DND-41 (cell line): ENCODE measurements around the gene MYLK.

Source experiments
- ATAC-seq: fragments of 200-7000 bp; cut with Tn5 transposase; 3 replicates; pipeline ENCODE4 v1.9.1; 2021; ENCODE audit warnings: low read depth; ENCODE audit not compliant: insufficient read depth
- DNase-seq: peaks from one replicate; pipeline ENCODE4 v3.0.0-alpha.2; 2020
- H2AFZ ChIP-seq: 2 replicates; pipeline ENCODE4 v1.6.0; 2012; ENCODE audit warnings: low read depth, low read length
- H3K27ac ChIP-seq: 2 replicates; pipeline ENCODE4 v1.5.1; 2012; ENCODE audit warnings: low read length, inconsistent platforms
- H3K27me3 ChIP-seq: fragments of 200-600 bp; sonication (generic); 2 replicates; pipeline ENCODE4 v1.6.0; 2012; ENCODE audit warnings: low read length, mild to moderate bottlenecking, inconsistent platforms; ENCODE audit not compliant: insufficient read depth, poor library complexity
- H3K36me3 ChIP-seq: 2 replicates; pipeline ENCODE4 v1.5.1; 2012; ENCODE audit warnings: low read length, inconsistent platforms; ENCODE audit not compliant: insufficient read depth
- H3K4me1 ChIP-seq: 2 replicates; pipeline ENCODE4 v1.5.1; 2012; ENCODE audit warnings: mild to moderate bottlenecking, low read length; ENCODE audit not compliant: insufficient read depth
- H3K4me2 ChIP-seq: 2 replicates; pipeline ENCODE4 v1.6.0; 2012; ENCODE audit warnings: mild to moderate bottlenecking, moderate library complexity, low read length, inconsistent platforms; ENCODE audit not compliant: insufficient read depth
- H3K4me3 ChIP-seq, 2 experiments: fragments of 200-600 bp in 1 of 2; shearing (Covaris generic) in 1 of 2; 2 replicates each; pipeline ENCODE4 v1.5.1; 2012 to 2016; ENCODE audit warnings: inconsistent platforms in 2 of 2, low read length in 2 of 2, mild to moderate bottlenecking in 2 of 2, low read depth in 1 of 2, moderate library complexity in 1 of 2
- H3K79me2 ChIP-seq: 2 replicates; pipeline ENCODE4 v1.6.0; 2012; ENCODE audit warnings: low read length, inconsistent platforms; ENCODE audit not compliant: insufficient read depth
- H3K9ac ChIP-seq: 2 replicates; pipeline ENCODE4 v1.6.0; 2012; ENCODE audit warnings: low read depth, mild to moderate bottlenecking, inconsistent platforms, low read length, moderate library complexity
- H3K9me3 ChIP-seq: 2 replicates; pipeline ENCODE4 v1.5.1; 2012; ENCODE audit warnings: low read length, moderate library complexity, mild to moderate bottlenecking, inconsistent platforms; ENCODE audit not compliant: insufficient read depth, severe bottlenecking
- H4K20me1 ChIP-seq: 2 replicates; pipeline ENCODE4 v1.6.0; 2012; ENCODE audit warnings: low read length; ENCODE audit not compliant: insufficient read depth
- EZH2 ChIP-seq: IDR thresholded peaks from 3 replicates; pipeline ENCODE4 v1.6.1; 2012; ENCODE audit warnings: borderline replicate concordance, low read depth, mild to moderate bottlenecking, moderate library complexity, low read length, inconsistent platforms; ENCODE audit not compliant: severe bottlenecking
- TF ChIP-seq, protein P1 (sequence below): IDR thresholded peaks from 2 replicates; pipeline ENCODE4 v1.5.1; 2012; ENCODE audit warnings: borderline replicate concordance, low read length, moderate library complexity, mild to moderate bottlenecking; ENCODE audit not compliant: poor library complexity, severe bottlenecking; ENCODE audit errors: extremely low read depth

The MYLK gene

DNA sequence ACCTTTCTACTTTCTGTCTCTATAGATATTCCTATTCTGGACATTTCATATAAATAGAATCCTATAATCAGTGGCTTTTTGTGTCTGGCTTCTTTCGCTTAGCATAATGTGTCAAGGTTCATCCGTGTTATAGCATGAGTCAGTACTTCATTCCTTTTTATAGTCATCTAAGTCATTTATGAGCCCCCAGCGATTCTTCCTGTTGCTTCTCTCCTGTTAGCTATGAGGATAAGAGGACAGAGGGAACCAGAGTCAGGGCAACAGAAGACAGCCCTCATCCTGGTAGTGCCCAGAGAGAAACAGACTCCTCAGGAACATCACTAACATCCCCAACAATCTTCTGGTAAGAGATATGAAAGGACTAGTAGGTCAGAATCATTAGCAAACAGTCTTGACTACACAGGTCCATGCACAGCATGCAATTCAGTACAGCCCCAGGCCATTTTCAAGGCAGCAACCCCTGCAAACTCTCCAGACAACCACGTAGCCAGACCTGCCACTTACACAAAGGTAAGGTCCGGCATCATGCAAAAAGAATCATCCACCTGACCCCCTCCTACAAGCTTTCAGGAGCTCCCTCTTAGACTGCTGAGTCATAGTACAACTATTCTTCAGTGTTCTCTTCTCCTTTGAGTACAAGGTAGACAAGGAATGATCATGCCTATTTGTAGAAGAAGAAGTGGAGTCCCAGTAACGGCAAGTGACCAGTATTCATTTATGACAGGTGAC is 91.5 kb downstream of the MYLK start:
- ATAC-seq (no peak), DNase-seq (no peak)
- Histone ChIP-seq H2AFZ (no peak overlapping the region), H3K9ac (no peak overlapping the region), H3K9me3 (no peaks in the 10 kb centered on the region), H3K36me3 (no peaks in the 10 kb centered on the region), H3K4me2 (no peak overlapping the region), H3K79me2 (no peaks in the 10 kb centered on the region), H3K27me3 (peaks cover 23% of the 10 kb centered on the region), H4K20me1 (no peaks in the 10 kb centered on the region), H3K27ac (no peak overlapping the region), H3K4me3 (no peak overlapping the region), H3K4me1 (no peaks in the 10 kb centered on the region)
- TF ChIP-seq, protein P1, sequence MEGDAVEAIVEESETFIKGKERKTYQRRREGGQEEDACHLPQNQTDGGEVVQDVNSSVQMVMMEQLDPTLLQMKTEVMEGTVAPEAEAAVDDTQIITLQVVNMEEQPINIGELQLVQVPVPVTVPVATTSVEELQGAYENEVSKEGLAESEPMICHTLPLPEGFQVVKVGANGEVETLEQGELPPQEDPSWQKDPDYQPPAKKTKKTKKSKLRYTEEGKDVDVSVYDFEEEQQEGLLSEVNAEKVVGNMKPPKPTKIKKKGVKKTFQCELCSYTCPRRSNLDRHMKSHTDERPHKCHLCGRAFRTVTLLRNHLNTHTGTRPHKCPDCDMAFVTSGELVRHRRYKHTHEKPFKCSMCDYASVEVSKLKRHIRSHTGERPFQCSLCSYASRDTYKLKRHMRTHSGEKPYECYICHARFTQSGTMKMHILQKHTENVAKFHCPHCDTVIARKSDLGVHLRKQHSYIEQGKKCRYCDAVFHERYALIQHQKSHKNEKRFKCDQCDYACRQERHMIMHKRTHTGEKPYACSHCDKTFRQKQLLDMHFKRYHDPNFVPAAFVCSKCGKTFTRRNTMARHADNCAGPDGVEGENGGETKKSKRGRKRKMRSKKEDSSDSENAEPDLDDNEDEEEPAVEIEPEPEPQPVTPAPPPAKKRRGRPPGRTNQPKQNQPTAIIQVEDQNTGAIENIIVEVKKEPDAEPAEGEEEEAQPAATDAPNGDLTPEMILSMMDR = no peak
- no peak for TF ChIP-seq EZH2

DNA sequence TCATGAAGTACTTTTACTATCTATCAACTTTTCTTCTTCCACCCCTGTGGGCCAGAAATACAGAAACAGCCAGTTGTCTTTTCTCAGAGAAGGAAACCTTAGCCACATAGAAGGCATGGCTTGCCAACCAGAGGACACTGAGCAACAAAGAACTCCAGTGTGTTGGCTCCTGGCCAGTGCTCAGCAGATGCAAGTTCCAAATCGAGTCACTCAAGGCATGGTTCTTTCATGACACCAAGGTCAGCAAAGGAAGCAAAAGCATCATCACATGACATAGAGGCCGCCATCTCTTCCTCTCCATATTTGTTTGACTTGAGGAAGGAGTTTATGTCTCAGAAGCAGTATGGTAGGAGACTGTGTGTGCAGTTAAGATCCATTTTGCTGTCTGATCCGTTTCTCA is 92.2 kb downstream of the MYLK start:
- H3K27ac ChIP-seq = no peak overlapping the region
- ATAC-seq = no peak

GRCh38 chr3:123791417-123791816 is 92.7 kb downstream of the MYLK start:
- no peak for ATAC-seq
- no peaks in the 10 kb centered on the region for H3K79me2 ChIP-seq

More for the DNA sequence above, 92.2 kb downstream of the MYLK start:
- Histone ChIP-seq H3K27me3 (peaks cover 23% of the 10 kb centered on the region), H3K4me2 (no peak overlapping the region), H3K9ac (no peak overlapping the region), H3K4me1 (no peaks in the 10 kb centered on the region), H3K79me2 (no peaks in the 10 kb centered on the region), H3K36me3 (no peaks in the 10 kb centered on the region), H4K20me1 (no peaks in the 10 kb centered on the region), H3K4me3 (no peak overlapping the region), H3K9me3 (no peaks in the 10 kb centered on the region), H2AFZ (no peak overlapping the region)
- TF ChIP-seq, protein P1 = no peak
- TF ChIP-seq EZH2 = no peak
- no peak for DNase-seq

More at GRCh38 chr3:123791417-123791816, 92.7 kb downstream of the MYLK start:
- no peak overlapping the region for H3K4me3 ChIP-seq
- H4K20me1 ChIP-seq = no peaks in the 10 kb centered on the region
- no peak for TF ChIP-seq EZH2
- TF ChIP-seq, protein P1 = no peak
- peaks cover 23% of the 10 kb centered on the region for H3K27me3 ChIP-seq
- H3K27ac ChIP-seq = no peak overlapping the region
- no peak overlapping the region for H2AFZ ChIP-seq
- H3K9me3 ChIP-seq = no peaks in the 10 kb centered on the region
- H3K4me1 ChIP-seq = no peaks in the 10 kb centered on the region
- no peak overlapping the region for H3K4me2 ChIP-seq
- H3K9ac ChIP-seq = no peak overlapping the region
- no peak for DNase-seq
- no peaks in the 10 kb centered on the region for H3K36me3 ChIP-seq
